HT1080 (cell line): ENCODE results near the gene EPB41L4B. TPM values are rescaled to one million over a fixed set of nuclear protein-coding genes. Genes with fewer than 3 reads are reported as not detected.
A peak's percentile ranks its signal among the peaks of the same experiment; 100 is the strongest.
"Not testable (repeated sequence)": the region's sequence is repeated elsewhere in the genome, so short reads cannot be mapped to it uniquely, and the experiment has no call there.

Source experiments
- DNase-seq: peaks from one replicate; pipeline ENCODE4 v3.0.0-alpha.2; 2015; ENCODE audit warnings: low read depth
- total RNA-seq: library from RNA; depleted of rRNA; stranded (reverse); fragments of >200 nt; shearing (Covaris generic); gene quantifications from 2 replicates; pipeline ENCODE4 v1.2.3, GENCODE V29; 2014

Gene EPB41L4B
- total RNA-seq, 1 experiment from 2014 or later = 3.3 TPM

GRCh38 chr9:109301012-109301411, 19.8 kb downstream of the EPB41L4B start:
- DNase-seq = no peak

DNA sequence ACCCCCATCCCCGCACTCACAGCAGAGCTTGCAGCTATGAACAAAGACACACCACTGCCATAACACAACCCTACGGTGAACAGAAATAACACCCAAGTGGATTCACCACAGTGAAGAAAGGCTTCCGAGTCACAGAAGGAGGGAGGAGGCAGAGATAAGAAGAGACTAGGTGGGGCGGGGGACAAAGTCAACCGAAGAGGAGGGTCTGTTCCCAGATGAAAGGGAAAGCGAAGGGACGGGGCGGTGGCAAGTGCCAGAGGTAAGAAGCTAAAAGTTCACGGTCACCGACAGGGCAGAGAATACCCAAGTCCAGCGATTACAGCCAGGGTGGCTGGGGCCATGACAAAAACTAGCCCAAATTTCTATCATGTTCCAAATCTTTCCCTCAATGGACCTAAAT, 21.0 kb downstream of the EPB41L4B start:
- DNase-seq = no peak

- DNase-seq = peak; percentile 98
Measured at GRCh38 chr9:109297899-109298298, 23.0 kb downstream of the EPB41L4B start.

DNA sequence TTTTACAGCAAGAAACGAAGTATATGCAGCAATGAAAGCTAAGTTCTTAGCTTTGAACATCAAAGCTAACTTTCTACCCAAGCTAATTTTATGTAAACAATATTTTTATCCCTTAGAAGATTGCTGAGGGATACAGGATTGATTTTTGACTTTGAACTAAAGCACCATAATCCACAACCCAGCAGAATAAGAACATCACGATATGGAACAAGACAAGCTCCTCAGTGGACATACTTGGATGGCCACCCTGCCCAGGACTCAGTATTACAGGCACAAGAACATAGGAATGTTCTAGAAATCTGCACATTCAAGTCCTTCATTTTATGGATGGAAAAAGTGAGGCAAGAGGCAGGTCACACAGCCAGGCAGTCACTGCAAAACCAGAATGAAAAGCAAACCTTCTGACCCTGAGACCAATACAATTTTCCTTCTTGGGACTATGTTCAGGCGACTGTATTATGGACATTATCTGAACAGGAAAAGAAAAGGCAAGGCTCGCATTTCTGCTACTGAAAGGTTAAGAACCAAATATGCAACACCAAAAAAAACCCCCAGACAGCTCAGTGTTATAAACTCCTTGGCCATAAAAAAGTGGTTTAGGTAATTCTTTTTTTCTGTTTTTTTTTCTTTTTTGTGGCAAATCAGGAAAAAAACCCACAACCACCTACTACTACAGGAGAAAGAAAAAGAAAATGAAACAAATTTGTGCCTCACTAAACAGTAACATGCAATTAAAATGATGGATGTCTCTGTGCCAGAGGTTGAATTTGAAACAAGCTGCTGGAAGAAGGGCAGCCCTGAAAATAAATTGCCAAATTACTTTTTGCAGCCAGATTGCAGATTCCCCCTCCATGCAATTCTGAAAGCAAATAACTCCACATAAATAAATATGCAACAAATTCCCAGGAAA, 25.4 kb downstream of the EPB41L4B start:
- DNase-seq = no peak

- DNase-seq = no peak
Measured at GRCh38 chr9:109290385-109290784, 30.5 kb downstream of the EPB41L4B start.

GRCh38 chr9:109289931-109290330, 30.9 kb downstream of the EPB41L4B start:
- DNase-seq = no peak

- no peak for DNase-seq
Measured at GRCh38 chr9:109289186-109289585, 31.7 kb downstream of the EPB41L4B start.

- no peak for DNase-seq
Measured at GRCh38 chr9:109286981-109287380, 33.9 kb downstream of the EPB41L4B start.

DNA sequence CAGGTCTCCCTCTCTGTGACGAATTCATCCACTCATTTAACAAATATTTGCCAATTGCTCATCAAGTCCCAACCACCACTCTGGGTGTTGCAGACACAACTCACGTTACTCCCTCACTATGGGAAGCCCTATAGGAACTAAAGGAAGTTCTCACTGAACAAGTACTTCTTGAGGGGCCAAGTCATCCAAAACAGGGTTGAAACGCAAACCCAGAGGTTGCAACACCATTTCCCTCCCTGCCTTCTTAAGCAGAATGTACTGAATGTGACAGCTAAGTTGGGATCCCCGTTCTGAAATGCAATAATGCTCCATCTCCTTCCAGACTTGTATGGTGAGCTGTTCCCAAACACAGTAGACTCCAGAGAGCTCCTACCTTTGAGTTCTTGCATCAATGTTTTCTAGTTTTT, 34.3 kb downstream of the EPB41L4B start:
- peak; percentile 90 for DNase-seq

DNA sequence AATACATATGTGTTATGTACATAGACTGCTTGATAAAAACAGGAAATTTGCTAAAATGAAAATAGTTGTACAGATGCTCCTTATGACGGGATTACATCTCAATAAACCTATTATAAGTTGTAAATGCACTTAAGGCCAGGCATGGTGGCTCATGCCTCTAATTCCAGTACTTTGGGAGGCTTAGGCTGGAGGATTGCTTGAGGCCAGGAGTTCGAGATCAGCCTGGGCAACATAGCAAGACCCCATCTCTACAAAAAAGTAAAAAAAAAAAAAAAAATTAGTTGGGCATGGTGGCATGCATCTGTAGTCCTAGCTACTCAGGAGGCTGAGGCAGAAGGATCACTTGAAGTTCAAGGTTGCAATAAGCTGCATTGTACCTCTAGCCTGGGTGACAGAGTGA, 37.2 kb downstream of the EPB41L4B start:
- DNase-seq = not testable (repeated sequence)

DNA sequence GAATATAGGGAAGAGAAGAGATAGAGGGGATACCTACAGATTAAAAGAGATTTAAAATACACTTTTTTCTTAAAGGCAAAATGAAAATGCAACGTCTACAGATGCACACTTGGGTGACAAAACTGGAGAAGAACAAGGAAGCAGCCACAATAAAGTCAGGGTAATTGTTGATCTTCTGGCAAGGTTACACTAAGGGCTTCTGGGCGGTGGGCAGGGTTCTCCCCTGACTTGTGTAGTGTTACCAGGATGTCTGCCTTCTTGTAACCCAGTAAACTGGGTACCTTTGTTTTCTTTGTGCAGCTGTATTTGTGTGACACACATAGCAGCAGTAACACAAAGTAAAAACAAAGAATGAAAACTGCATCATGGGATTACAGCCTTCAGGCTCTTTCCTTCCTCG, 37.8 kb downstream of the EPB41L4B start:
- DNase-seq = no peak

DNA sequence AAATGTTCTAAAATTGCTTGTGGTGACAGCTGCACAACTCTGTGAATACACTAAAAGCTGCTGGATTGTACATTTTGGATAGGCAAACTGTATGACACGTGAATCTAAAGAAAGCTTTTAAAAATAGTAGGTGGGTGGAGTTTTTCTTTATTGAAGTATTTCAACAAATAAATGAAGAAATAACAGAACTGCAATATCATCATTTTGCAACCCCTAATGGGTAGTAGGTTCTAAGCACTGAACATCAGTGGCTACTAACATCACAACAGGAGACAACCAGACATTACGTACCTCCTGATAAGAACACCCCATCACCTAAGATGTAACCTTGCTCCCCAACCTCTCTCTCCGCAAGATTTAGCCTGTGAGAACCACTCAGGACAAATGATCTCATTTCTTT, 38.6 kb downstream of the EPB41L4B start:
- no peak for DNase-seq

DNA sequence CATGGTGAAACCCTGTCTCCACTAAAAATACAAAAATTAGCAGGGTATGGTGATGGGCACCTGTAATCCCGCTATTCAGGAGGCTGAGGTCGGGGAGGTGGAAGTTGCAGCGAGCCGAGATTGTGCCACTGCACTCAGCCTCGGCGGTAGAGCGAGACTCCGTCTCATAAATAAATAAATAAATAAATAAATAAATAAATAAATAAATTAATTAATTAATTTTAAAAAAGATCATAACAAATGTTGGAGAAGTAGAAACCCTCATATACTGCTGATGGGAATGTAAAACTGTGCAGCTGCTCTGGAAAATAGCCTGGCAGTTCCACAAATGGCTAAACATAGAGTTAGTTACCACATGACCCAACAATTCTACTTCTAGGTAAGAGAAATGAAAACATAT, 39.3 kb downstream of the EPB41L4B start:
- DNase-seq = no peak

DNA sequence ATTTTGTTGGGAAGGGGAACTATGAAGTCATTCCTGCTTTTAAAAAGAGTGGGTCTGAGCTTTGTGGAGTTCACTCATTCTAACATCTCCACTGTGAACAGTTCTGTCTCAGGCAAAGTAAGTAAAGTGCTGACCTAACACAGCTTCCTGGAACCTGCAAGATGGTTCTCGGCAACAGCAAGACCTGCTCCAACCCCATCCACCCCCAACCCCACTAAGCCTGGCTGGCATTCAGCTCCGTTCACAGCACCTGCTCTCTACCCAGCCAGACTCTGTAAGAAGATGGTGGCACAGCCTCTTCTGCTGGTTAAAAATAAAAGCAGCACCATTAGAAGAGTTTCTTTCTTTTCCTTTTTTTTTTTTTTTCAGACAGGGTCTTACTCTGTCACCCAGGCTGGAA, 42.0 kb downstream of the EPB41L4B start:
- DNase-seq = no peak

GRCh38 chr9:109278216-109278615, 42.6 kb downstream of the EPB41L4B start:
- DNase-seq = no peak

DNA sequence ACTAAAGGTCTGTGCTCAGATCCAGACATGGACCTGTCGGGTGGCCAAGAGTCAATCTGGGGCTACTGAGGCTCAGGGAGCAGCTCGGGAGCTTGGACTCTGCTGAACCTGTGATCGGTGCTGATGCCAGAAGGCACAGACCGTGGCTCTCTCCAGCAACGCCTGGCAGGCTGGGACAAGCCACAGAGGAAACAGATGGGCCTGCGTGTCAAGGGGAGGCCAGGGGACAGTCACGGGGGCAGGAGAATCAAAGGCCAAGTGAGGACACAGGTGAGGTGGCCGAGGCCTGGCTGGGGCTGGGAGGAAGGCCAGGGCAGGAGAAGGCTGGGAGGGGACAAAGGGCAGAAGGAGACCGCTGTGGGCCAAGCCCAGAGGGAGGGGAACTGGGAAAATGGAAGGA, 43.4 kb downstream of the EPB41L4B start:
- DNase-seq = no peak

- no peak for DNase-seq
Measured at GRCh38 chr9:109276469-109277440, 44.1 kb downstream of the EPB41L4B start.

DNA sequence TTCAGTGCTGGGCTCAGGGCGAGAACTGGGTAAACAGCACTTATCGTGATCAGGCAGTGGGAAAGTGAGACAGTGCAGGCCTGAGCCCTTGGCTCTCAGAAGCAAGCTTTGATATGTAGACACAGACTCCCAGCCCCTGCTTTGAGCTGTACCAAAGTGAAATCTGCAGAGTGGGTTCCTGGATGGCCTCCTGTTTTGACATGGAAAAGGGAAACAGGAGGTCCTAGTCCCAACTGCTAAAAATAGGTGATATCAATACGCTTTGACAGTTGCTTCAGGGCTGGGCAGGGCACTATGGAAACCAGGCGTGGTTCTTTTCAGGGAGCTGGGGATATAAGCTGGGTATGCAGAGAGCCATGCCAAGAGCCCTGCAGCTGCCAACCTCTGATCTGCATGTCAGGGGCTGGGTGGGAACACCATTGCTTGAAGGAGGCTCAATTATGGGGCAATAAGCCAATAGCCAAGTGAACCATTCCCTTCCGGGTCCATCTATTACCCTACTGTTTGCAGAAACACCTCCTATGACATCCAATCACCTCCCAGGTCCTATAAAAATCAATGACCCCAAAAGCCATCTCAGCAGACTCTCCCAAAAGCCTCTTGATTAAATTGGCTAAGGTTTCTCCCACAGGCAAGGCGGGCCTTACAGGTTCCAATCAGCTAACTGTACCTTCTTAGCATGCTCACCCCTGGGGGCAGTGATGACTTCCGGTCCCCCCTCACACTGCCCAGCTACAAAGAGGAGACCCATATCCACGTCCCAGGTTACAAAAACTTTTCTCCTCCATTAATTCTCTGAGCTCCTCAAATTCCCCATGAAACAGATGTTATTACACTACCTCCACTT, 45.8 kb downstream of the EPB41L4B start:
- DNase-seq = no peak

DNA sequence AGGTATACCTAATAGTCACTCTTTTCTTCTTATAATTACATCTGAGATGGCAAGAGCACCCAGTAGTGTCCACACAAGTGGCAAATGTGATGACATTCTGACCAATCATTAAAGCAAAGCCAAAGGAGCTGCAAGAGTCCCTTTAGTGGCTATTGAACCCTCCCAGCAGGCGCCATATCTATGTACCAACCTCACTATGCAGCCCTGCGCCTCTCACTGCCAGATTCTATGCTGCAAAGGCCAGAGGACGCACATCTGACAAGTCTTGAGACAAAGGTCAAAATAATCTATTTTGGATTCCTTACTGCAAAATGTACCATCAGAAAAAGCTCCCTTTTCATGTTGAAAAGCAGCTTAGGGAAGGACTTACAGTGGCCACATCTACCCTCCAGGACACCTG, 47.0 kb downstream of the EPB41L4B start:
- DNase-seq = no peak

DNA sequence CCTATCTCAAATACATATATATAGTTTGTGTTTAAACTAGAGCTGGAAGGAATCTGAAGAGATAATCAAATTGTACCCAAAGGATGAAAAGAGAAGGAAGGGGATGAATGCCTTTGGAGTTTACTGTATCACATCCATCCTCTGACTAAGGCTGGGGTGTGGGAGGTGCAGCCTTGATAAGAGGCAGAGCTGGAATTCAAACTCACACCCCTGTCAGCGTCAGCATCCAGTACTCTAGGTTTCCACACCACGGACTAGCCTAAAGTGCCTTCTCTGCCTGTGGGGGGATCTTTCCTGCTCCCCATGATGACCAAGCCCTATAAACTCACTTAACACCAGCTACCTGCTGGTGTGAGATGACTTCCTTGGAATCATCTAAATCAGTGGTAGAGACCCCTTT, 48.1 kb downstream of the EPB41L4B start:
- DNase-seq = no peak

DNA sequence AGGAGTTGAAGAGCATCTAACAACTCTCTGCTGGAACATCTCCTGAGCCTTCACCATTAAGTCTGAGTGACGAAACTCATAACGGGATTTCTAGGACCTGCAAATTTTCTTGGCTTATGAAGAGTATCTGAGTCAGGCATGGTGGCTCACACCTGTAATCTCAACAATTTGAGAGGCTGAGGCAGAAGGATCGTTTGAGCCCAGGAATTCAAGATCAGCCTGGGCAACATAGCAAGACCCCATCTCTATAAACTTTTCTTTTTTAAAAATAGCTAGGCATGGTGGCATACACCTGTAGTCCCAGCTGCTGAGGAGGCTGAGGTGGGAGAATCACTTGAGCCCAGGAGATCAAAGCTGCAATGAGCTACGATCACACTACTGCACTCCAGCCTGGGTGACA, 48.8 kb downstream of the EPB41L4B start:
- no peak for DNase-seq
